Measurements from ENCODE around the gene CMIP.

DNA sequence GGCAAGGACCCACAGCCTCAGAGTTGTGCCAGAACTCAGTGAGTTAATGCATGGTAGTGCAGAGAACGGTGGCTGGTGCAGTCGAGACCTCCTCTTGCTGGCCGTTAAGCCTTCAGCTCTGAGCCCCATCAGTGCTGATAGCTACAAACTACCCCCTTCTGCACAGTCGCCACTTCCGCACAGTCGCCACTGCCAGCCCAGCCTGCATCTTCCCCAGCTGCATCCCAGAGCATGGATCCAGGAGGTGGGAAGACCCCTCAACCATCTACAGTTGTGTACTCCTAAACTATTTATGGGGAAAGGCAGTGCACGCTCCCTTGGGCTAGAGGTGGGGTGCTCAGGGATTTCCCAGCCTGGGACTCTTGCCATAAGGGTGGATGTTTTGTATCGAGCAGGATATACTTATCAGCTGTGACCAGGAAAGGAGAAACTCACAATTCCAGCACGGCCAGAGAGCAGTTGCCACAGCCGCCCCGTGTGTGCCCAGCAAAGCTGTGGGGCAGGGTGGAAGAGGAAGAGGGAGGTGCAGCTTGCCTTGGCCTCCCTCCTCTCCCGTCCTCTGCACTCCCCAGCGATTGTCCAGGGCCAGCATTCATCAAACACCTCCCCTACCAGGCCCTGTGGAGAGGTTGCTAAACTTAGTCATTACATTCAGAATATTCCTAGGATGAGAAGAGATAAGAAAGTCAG lies 49.5 kb upstream of the CMIP start:
- TF ChIP-seq GATA3 (IDR thresholded peaks at IDR 0.05; ENCODE audit: low read depth, low read length) (no peak), GATA2 (IDR thresholded peaks at IDR 0.05; ENCODE audit: low read depth, low read length) (no peak)

Data from SH-SY5Y (cell line).